ENCODE data around the gene NBPF4. TPM values are rescaled to one million over a fixed set of nuclear protein-coding genes. Genes with fewer than 3 reads are reported as not detected.
"Not testable (repeated sequence)": the region's sequence is repeated elsewhere in the genome, so short reads cannot be mapped to it uniquely, and the experiment has no call there.

Gene NBPF4, protein sequence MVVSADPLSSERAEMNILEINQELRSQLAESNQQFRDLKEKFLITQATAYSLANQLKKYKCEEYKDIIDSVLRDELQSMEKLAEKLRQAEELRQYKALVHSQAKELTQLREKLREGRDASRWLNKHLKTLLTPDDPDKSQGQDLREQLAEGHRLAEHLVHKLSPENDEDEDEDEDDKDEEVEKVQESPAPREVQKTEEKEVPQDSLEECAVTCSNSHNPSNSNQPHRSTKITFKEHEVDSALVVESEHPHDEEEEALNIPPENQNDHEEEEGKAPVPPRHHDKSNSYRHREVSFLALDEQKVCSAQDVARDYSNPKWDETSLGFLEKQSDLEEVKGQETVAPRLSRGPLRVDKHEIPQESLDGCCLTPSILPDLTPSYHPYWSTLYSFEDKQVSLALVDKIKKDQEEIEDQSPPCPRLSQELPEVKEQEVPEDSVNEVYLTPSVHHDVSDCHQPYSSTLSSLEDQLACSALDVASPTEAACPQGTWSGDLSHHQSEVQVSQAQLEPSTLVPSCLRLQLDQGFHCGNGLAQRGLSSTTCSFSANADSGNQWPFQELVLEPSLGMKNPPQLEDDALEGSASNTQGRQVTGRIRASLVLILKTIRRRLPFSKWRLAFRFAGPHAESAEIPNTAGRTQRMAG
- 0.22 TPM for polyA plus RNA-seq (2013, experiment 1 of 2)
- 0.35 TPM for polyA plus RNA-seq (2013, experiment 2 of 2)

DNA sequence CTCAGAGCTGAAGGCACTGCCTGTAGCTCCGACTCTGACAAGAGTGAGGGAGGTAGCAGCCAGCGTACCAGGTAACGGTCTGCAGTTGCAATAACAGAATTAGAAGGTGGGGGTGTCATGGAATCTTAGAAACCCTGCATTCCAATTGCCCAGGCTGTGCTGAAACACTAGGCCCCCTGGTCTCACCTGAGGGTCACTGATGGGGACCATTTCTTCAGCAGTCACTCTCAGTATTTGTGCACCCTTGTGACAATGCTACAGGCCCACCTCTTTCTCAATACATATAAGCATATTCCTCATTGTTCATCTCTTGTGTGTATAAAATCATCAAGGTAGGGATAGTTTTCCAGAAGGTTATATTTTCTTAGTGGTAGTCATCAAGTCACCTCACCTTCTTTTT, at the start of gene NBPF4:
Gene NBPF4, minus strand, starts transcription at position 101 of the 400 bp plus-strand sequence. CDS start 315 bp downstream, outside the sequence.
- not testable (repeated sequence) for H3K36me3 ChIP-seq (ENCODE audit: control insufficient read depth, insufficient read depth, low read length); H3K9me3 ChIP-seq (ENCODE audit: control insufficient read depth, low read length); H3K27ac ChIP-seq (ENCODE audit: low read depth, low read length, severe bottlenecking); H3K4me1 ChIP-seq (ENCODE audit: control insufficient read depth, insufficient read depth, low read length, poor library complexity, severe bottlenecking); H3K4me3 ChIP-seq (ENCODE audit: extremely low read depth, insufficient read depth, low read length, poor library complexity, severe bottlenecking)
- WGBS, 2 experiments (ENCODE audit: insufficient coverage in 2 of 2) = no CpG with 5 or more reads among the region's 3 CpGs

DNA sequence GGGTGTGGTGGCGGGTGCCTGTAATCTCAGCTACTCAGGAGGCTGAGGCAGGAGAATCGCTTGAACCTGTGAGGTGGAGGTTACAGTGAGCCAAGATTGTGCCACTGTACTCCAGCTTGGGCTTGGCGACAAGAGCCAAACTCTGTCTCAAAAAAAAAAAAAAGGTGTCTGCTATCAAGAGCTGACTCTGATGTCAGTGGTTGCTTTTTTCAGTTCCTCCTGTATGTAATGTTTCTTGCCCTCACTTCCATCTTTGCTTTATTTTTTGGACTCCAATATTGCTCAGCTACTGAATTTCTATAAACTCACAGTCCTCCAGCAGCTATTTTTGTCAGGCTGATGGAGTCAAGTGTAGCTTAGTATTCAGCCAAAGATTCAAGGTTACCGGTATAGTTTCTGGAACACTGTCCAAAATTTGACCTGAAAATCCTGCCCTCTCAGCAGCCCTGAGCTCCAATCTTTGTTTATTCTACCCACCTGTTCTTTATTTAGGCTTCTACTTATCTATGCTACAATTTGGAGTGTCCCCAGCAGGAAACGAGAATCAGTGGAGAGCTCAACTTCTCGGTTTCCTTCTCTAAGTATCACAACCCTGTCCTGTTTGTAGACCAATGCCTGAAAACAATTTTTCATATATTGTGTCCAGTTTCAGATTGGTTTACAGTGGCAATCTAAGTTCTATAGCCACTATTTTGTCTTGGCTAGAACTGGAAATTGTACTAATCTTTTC, 38.8 kb upstream of the NBPF4 start:
- not testable (repeated sequence) for H3K36me3 ChIP-seq (ENCODE audit: control insufficient read depth, insufficient read depth, low read length); H3K27ac ChIP-seq (ENCODE audit: low read depth, low read length, severe bottlenecking); H3K9me3 ChIP-seq (ENCODE audit: control insufficient read depth, low read length); H3K4me1 ChIP-seq (ENCODE audit: control insufficient read depth, insufficient read depth, low read length, poor library complexity, severe bottlenecking); H3K4me3 ChIP-seq (ENCODE audit: extremely low read depth, insufficient read depth, low read length, poor library complexity, severe bottlenecking)
- WGBS, 2 experiments (ENCODE audit: insufficient coverage in 2 of 2) = no CpG with 5 or more reads among the region's 6 CpGs

DNA sequence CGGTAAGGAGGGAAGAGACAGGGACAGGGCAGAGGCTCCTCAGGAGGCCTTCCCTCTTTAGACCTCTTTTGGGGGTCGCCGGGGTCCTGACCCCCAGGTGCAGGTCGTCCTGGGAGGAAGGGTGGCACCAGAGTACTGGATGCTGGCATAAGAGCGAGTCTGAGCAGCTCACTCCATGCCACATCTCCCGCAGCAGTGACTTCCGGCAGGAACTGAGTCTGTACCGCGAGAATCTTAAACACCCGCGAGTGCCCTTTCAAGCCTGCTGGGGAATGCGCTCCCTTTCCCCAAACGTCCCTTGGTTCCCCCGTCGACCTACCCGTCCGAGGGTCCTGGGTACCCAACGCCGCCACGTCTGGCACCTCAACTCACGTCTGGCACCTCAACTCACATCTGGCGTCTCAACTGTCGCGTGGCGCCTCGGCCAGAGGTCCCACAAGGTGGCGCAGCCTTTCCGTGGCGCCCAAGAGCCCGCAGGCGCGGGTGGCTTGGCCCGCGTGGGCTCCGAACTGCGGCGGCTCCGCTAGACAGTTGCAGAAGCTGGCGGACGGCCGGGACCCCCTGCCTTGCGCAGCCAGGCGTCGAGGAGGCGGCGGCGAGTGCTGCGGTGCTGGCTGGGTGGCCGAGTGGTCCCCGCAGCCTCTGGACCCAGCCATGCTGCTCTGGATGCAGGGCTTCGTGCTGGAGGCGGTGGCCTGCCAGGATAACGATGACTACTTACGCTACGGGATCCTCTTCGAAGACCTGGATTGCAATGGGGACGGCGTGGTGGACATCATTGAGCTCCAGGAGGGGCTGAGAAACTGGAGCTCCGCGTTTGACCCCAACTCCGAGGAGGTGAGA, 28.8 kb upstream of the NBPF4 start:
- H3K9me3 ChIP-seq (ENCODE audit: control insufficient read depth, low read length); H3K4me3 ChIP-seq (ENCODE audit: extremely low read depth, insufficient read depth, low read length, poor library complexity, severe bottlenecking); H3K4me1 ChIP-seq (ENCODE audit: control insufficient read depth, insufficient read depth, low read length, poor library complexity, severe bottlenecking); H3K36me3 ChIP-seq (ENCODE audit: control insufficient read depth, insufficient read depth, low read length); H3K27ac ChIP-seq (ENCODE audit: low read depth, low read length, severe bottlenecking): not testable (repeated sequence)
- no CpG with 5 or more reads among the region's 61 CpGs for WGBS, 2 experiments (ENCODE audit: insufficient coverage in 2 of 2)

DNA sequence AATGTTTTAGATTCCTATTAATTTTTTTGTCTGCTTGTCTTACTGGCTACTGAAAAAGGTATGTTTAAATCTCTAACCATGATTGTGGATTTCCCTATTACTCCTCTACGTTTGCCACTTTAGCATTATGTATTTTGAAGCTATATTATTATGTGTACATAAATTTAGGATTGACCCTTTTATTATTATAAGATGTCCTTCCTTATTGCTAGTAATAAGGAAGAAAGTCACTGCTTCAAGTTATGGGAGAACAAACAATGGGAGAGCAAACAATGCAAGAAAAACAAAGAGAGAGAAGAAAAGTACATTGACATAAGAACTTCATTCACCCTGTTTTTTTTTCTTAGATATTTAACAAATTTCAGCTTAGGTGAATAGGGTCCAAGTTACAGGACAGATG, 23.2 kb upstream of the NBPF4 start:
- H3K27ac ChIP-seq (ENCODE audit: low read depth, low read length, severe bottlenecking); H3K36me3 ChIP-seq (ENCODE audit: control insufficient read depth, insufficient read depth, low read length); H3K4me3 ChIP-seq (ENCODE audit: extremely low read depth, insufficient read depth, low read length, poor library complexity, severe bottlenecking); H3K4me1 ChIP-seq (ENCODE audit: control insufficient read depth, insufficient read depth, low read length, poor library complexity, severe bottlenecking); H3K9me3 ChIP-seq (ENCODE audit: control insufficient read depth, low read length): not testable (repeated sequence)
- no CpG with 5 or more reads among the region's 1 CpG for WGBS, 2 experiments (ENCODE audit: insufficient coverage in 2 of 2)

DNA sequence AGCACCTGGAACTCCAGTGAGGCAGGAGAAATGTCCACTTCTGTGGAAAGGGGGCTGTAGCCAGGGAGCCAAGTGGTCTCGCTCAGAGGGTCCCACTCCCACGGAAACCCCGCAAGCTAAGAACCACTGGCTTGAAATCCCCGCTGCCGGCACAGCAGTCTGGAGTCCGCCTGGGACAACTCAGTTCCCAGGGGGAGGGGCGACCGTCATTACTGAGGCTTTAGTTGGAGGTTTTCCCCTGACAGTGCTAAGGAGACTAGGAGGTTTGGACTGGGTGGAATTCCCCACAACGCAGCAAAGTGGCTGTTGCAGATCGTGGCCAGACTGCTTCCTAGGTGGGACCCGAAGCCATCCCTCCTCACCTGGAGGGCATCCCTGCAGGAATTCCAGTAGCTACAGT, 18.1 kb upstream of the NBPF4 start:
- WGBS, 2 experiments (ENCODE audit: insufficient coverage in 2 of 2) = no CpG with 5 or more reads among the region's 11 CpGs
- H3K27ac ChIP-seq (ENCODE audit: low read depth, low read length, severe bottlenecking); H3K4me1 ChIP-seq (ENCODE audit: control insufficient read depth, insufficient read depth, low read length, poor library complexity, severe bottlenecking); H3K9me3 ChIP-seq (ENCODE audit: control insufficient read depth, low read length); H3K36me3 ChIP-seq (ENCODE audit: control insufficient read depth, insufficient read depth, low read length); H3K4me3 ChIP-seq (ENCODE audit: extremely low read depth, insufficient read depth, low read length, poor library complexity, severe bottlenecking): not testable (repeated sequence)

DNA sequence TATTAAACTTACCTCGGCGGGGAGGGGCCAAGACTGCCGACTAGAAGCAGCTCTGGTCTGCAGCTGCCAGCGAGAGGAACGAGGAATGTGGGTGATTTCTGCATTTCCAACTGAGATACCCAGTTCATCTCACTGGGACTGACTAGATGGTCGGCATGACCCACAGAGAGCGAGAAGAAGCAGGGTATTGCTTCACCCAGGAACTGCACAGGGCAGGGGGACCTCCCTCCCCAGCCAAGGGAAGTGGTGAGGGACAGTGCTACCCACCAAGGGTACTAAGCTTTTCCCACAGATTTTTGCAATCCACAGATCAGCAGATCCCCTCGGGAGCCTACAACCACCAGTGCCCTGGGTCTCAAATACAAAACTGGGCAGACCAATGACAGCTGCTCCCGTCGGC, 17.6 kb upstream of the NBPF4 start:
- no CpG with 5 or more reads among the region's 10 CpGs for WGBS, 2 experiments (ENCODE audit: insufficient coverage in 2 of 2)
- H3K9me3 ChIP-seq (ENCODE audit: control insufficient read depth, low read length); H3K36me3 ChIP-seq (ENCODE audit: control insufficient read depth, insufficient read depth, low read length); H3K27ac ChIP-seq (ENCODE audit: low read depth, low read length, severe bottlenecking); H3K4me3 ChIP-seq (ENCODE audit: extremely low read depth, insufficient read depth, low read length, poor library complexity, severe bottlenecking); H3K4me1 ChIP-seq (ENCODE audit: control insufficient read depth, insufficient read depth, low read length, poor library complexity, severe bottlenecking): not testable (repeated sequence)

DNA sequence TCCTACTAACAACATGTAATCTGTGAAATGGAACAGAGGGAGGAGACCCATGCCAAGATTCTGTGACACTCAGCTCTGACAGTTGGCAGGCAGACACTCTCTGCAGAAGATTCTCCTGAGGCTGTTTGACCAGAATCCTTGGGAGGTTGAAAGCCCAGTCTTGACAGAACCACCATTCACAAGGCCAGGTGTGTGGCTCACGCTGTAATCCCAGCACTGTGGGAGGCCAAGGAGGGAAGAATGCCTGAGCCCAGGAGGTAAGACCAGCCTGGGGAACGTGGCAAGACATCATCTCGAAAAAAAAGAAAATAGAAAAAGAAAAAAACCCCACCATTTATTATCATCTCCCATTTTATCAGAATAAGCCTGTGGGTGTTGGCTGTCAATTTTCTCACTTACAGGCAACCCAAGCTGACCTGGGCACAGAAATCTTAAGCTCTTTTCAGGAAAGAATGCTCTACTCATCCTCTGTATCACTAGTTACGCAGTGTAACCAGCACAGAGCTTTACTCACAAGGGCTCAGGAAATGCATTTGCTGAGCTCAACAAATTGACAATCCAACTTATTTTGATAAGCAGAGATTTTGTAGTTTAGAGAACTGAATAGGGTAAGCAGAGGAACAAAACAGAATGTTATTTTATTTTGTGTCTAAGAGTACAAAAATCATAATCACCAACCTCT, 16.8 kb upstream of the NBPF4 start:
- H3K9me3 ChIP-seq (ENCODE audit: control insufficient read depth, low read length); H3K4me1 ChIP-seq (ENCODE audit: control insufficient read depth, insufficient read depth, low read length, poor library complexity, severe bottlenecking); H3K27ac ChIP-seq (ENCODE audit: low read depth, low read length, severe bottlenecking); H3K4me3 ChIP-seq (ENCODE audit: extremely low read depth, insufficient read depth, low read length, poor library complexity, severe bottlenecking); H3K36me3 ChIP-seq (ENCODE audit: control insufficient read depth, insufficient read depth, low read length): not testable (repeated sequence)
- no CpG with 5 or more reads among the region's 4 CpGs for WGBS, 2 experiments (ENCODE audit: insufficient coverage in 2 of 2)

DNA sequence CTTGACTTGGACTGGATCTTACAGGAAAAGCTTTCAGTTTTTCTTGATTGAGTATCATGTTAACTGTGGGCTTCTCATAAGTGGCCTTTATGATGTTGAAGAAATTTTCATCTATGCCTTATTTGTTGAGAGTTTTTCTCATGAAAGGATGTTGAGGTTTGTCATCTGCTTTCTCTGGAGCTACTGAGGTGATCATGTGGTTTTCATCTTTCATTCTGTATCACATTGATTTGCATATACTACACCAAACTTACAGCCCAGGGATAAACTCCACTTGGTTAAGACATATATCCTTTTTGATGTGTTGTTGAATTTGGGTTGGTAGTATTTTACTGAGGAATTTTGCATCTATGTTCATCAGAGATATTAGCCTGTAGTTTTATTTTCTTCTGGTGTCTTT, 11.6 kb upstream of the NBPF4 start:
- H3K27ac ChIP-seq (ENCODE audit: low read depth, low read length, severe bottlenecking); H3K4me3 ChIP-seq (ENCODE audit: extremely low read depth, insufficient read depth, low read length, poor library complexity, severe bottlenecking); H3K4me1 ChIP-seq (ENCODE audit: control insufficient read depth, insufficient read depth, low read length, poor library complexity, severe bottlenecking); H3K36me3 ChIP-seq (ENCODE audit: control insufficient read depth, insufficient read depth, low read length); H3K9me3 ChIP-seq (ENCODE audit: control insufficient read depth, low read length): not testable (repeated sequence)

DNA sequence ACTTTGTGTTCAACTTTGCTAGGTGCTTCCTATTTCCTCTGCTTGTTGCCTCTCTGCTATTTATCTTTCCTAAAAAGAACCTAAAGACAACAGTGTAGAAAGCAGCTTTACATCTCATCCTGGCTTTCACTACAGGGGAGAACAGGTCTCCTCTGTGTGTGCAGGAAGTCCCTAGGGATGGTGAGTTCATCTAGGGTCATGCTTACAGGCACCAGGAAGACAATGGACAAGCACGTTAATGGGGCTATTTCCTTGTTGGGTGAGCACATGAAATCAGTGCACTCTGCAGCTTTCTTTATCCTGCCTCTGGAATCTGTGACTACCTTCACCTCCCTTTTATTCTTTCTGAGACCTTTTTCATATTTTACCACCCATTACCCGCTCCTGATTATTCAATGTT, 4.5 kb downstream of the NBPF4 start:
- H3K27ac ChIP-seq (ENCODE audit: low read depth, low read length, severe bottlenecking); H3K36me3 ChIP-seq (ENCODE audit: control insufficient read depth, insufficient read depth, low read length); H3K4me1 ChIP-seq (ENCODE audit: control insufficient read depth, insufficient read depth, low read length, poor library complexity, severe bottlenecking); H3K9me3 ChIP-seq (ENCODE audit: control insufficient read depth, low read length); H3K4me3 ChIP-seq (ENCODE audit: extremely low read depth, insufficient read depth, low read length, poor library complexity, severe bottlenecking): not testable (repeated sequence)
- WGBS, 2 experiments (ENCODE audit: insufficient coverage in 2 of 2) = no CpG with 5 or more reads among the region's 2 CpGs

DNA sequence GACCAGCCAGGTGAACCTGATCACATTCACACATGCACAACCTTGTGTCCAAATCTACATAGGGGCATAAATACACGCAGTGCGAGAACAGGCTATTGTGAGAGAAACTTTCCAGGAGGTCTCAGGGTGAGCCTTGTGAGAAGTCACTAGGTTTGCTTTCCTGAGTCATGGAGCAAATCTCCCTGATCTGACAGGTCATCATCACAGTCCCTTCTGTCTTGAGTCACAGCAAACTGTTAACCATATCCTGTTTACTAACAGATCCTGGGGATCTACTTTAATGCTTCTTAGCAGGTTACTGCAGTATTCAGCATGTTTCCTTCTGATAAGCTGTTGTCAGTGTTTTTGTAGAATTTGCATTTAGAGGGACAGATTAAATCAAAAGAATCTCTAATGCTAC, 8.6 kb downstream of the NBPF4 start:
- H3K4me1 ChIP-seq (ENCODE audit: control insufficient read depth, insufficient read depth, low read length, poor library complexity, severe bottlenecking); H3K27ac ChIP-seq (ENCODE audit: low read depth, low read length, severe bottlenecking); H3K36me3 ChIP-seq (ENCODE audit: control insufficient read depth, insufficient read depth, low read length); H3K9me3 ChIP-seq (ENCODE audit: control insufficient read depth, low read length); H3K4me3 ChIP-seq (ENCODE audit: extremely low read depth, insufficient read depth, low read length, poor library complexity, severe bottlenecking): not testable (repeated sequence)
- no CpG with 5 or more reads among the region's 2 CpGs for WGBS, 2 experiments (ENCODE audit: insufficient coverage in 2 of 2)
